Right atrium auricular region (tissue), 2 donors: ENCODE results near the gene GAL3ST2. TPM values are rescaled to one million over a fixed set of nuclear protein-coding genes. Genes with fewer than 3 reads are reported as not detected.
A peak's percentile ranks its signal among the peaks of the same experiment; 100 is the strongest.
"Not testable (repeated sequence)": the region's sequence is repeated elsewhere in the genome, so short reads cannot be mapped to it uniquely, and the experiment has no call there.

ENCODE experiments used
- DNase-seq: peaks from one replicate; pipeline ENCODE4 v3.0.0-alpha.2; 2019; ENCODE audit warnings: low spot score
- H3K27ac ChIP-seq, 2 donors: fragments of 200-600 bp; sonication (generic); 1 replicate in 1 of 2; 2 replicates in 1 of 2; pipeline ENCODE4 v1.5.1; 2016 to 2019
- H3K27me3 ChIP-seq, 2 donors: fragments of 200-600 bp; sonication (generic); one replicate each; pipeline versions ENCODE4 v1.5.1 to v1.6.0; 2017 to 2019
- H3K36me3 ChIP-seq: fragments of 200-600 bp; sonication (generic); one replicate; pipeline ENCODE4 v1.5.1; 2016
- H3K4me1 ChIP-seq, 2 donors: fragments of 200-600 bp; sonication (generic); one replicate each; pipeline versions ENCODE4 v1.5.1 to v1.6.0; 2017 to 2019
- H3K4me3 ChIP-seq, 2 donors: fragments of 200-600 bp; sonication (generic); 1 replicate in 1 of 2; 2 replicates in 1 of 2; pipeline ENCODE4 v1.5.1; 2017 to 2019; ENCODE audit warnings: mild to moderate bottlenecking in 1 of 2, moderate library complexity in 1 of 2
- H3K9me3 ChIP-seq, 2 donors: fragments of 200-600 bp; sonication (generic); one replicate each; pipeline ENCODE4 v1.5.1; 2019
- total RNA-seq, 2 donors: library from RNA; depleted of rRNA; stranded (reverse); fragments of >200 nt; gene quantifications; one replicate each; pipeline ENCODE4 v1.1.0, GENCODE V29; 2016
- TF ChIP-seq, protein P1 (sequence below), 2 donors: fragments of 200-600 bp; sonication (generic); IDR thresholded peaks; one replicate each; pipeline ENCODE4 v1.5.1; 2019; ENCODE audit warnings: antibody characterized with exemption in 2 of 2

The GAL3ST2 gene
- total RNA-seq, 2 donors from 2014 or later = 0.56 to 1.1 TPM

DNA sequence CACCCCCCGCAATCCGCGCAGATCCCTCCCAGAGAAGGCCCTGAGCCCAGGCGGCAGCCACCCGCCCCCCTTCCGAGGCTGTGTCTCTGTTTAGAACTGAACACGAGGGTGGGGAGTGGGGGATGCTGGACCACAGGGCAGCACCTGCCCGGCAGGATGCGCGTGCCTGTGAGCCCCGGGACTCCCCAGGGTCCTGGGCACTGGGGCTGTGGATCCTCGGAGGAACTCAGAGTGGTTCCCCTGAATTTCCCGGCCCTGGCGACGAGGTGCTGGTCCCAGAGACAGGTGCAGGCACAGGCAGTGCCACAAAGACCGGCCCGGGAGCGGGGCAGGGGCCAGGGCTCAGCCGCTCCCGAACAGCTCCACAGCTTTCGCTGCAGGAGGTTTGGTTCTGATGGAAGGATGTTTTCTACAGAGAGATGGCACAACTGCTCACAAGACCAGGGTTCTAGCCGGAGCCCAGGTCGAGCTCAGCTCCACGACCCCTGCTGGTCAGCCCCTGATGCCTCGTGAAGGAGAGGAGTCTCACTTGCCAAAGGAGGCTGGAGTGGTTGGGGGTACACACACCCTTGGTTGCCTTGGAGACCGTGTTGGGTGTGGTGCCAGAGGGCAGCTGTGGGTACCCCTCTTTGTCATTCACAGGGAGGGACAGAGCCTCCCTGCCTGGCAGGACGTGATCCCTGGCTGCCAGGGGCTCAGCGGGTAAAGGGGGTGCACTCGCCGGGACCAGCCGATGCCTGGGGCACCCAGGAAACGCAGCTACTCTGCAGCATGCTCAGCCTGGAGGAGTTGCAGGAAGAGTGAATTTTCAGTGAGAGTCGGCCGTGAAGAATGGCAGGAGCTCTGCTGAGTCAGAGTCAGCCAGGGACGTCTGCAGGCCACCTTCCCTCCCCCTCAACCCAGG lies 28.0 kb downstream of the GAL3ST2 start:
- H3K4me1 ChIP-seq = peaks cover 0 to 22% of the 10 kb centered on the region in 2 donors
- no peak for DNase-seq
- H3K36me3 ChIP-seq = no peaks in the 10 kb centered on the region
- TF ChIP-seq, protein P1, sequence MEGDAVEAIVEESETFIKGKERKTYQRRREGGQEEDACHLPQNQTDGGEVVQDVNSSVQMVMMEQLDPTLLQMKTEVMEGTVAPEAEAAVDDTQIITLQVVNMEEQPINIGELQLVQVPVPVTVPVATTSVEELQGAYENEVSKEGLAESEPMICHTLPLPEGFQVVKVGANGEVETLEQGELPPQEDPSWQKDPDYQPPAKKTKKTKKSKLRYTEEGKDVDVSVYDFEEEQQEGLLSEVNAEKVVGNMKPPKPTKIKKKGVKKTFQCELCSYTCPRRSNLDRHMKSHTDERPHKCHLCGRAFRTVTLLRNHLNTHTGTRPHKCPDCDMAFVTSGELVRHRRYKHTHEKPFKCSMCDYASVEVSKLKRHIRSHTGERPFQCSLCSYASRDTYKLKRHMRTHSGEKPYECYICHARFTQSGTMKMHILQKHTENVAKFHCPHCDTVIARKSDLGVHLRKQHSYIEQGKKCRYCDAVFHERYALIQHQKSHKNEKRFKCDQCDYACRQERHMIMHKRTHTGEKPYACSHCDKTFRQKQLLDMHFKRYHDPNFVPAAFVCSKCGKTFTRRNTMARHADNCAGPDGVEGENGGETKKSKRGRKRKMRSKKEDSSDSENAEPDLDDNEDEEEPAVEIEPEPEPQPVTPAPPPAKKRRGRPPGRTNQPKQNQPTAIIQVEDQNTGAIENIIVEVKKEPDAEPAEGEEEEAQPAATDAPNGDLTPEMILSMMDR (IDR thresholded peaks at IDR 0.05) = no peak
- H3K27me3 ChIP-seq = no peaks in the 10 kb centered on the region
- peak overlapping the region in 1 of 2 donors; percentile 5 for H3K27ac ChIP-seq
- H3K9me3 ChIP-seq = no peaks in the 10 kb centered on the region
- peak overlapping the region; percentile 27 to 56 for H3K4me3 ChIP-seq

DNA sequence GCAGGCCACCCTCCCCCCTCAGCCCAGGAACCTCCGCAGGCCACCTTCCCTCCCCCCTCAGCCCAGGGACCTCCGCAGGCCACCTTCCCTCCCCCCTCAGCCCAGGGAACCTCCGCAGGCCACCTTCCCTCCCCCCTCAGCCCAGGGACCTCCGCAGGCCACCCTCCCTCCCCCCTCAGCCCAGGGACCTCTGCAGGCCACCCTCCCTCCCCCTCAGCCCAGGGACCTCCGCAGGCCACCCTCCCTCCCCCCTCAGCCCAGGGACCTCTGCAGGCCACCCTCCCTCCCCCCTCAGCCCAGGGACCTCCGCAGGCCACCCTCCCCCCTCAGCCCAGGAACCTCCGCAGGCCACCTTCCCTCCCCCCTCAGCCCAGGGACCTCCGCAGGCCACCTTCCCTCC lies 29.6 kb downstream of the GAL3ST2 start:
- not testable (repeated sequence) for H3K4me3 ChIP-seq, H3K27ac ChIP-seq, H3K27me3 ChIP-seq, H3K36me3 ChIP-seq, H3K9me3 ChIP-seq, DNase-seq
- peaks cover 0 to 38% of the 10 kb centered on the region in 2 donors for H3K4me1 ChIP-seq

DNA sequence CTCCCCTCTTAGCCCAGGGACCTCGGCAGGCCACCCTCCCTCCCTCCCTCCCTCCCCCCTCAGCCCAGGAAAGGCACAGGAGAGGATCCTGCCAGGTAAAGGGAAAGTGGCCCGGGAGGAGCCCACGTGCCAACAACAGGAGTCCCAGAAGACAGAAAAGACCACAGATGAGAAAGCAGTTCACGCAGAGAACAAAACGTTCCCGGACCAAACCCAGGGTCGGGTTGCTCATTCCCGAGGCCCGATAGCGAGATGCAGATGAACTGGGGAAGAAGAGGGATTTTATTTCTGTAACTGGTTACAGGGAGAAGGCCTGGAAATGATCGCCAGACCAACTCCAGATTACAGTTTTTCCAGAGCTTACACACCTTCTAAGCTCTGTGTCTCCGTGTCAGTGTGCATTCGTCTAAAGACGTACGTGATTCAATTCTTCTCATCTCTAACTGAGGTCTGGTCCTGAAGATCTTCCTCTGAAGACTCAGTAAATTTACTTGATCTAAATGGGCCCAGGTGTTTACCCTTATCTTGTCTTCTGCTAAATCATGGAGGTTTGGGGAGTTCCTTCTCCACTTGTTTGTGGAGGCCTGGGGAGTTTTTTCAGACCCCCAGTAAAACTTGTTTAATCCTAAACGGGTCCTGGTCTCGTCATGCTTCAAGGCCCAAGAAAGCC lies 31.6 kb downstream of the GAL3ST2 start:
- Histone ChIP-seq H3K27me3 (no peaks in the 10 kb centered on the region), H3K36me3 (no peaks in the 10 kb centered on the region), H3K27ac (no peak overlapping the region), H3K4me1 (peaks cover 0 to 38% of the 10 kb centered on the region in 2 donors), H3K9me3 (no peaks in the 10 kb centered on the region), H3K4me3 (no peak overlapping the region)
- DNase-seq = no peak
- TF ChIP-seq, protein P1 (IDR thresholded peaks at IDR 0.05) = no peak

DNA sequence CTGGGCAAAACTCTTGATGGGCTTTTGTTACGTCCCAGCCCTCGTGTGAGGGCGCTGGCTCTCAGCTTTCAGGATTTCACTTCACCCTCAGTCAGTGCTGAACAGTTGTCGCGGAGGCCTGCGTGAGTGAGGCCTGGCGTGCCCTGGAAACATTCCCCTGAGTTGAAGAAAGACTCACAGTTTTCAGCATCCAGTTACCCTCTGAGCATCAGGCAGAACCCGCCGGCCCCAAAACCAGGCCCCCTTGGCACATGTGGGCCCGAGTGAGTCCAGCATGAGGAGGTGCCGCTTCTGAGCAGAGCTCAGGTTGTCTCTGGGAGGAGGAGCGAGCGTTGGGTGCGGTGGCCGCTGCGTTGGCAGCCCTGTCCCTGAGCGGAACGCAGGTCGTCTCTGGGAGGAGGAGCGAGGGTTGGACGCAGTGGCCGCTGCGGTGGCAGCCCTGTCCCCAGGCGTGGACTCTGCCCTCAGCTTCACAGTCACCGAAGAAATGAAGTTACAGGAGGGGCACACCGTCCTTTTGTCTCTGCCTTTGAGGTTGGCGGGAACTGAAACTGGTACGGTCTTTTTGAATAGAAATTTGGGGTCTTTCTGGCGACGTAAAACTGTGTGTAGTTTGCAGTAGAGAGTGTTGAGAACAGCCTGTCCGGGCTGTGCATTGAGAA lies 32.2 kb downstream of the GAL3ST2 start, which contains the start of gene NEU4:
Gene NEU4 (plus strand): TSS at position 473 of the 662 bp plus-strand sequence. CDS start 5,292 bp downstream, outside the sequence.
- TF ChIP-seq, protein P1 (IDR thresholded peaks at IDR 0.05) = no peak
- Histone ChIP-seq H3K36me3 (no peaks in the 10 kb centered on the region), H3K27ac (peak within 1 kb of the TSS; percentile 78 to 84), H3K4me1 (peaks cover 0 to 32% of the 10 kb centered on the region in 2 donors), H3K9me3 (no peaks in the 10 kb centered on the region), H3K4me3 (no peak within 1 kb of the TSS), H3K27me3 (no peaks in the 10 kb centered on the region)
- no peak for DNase-seq

DNA sequence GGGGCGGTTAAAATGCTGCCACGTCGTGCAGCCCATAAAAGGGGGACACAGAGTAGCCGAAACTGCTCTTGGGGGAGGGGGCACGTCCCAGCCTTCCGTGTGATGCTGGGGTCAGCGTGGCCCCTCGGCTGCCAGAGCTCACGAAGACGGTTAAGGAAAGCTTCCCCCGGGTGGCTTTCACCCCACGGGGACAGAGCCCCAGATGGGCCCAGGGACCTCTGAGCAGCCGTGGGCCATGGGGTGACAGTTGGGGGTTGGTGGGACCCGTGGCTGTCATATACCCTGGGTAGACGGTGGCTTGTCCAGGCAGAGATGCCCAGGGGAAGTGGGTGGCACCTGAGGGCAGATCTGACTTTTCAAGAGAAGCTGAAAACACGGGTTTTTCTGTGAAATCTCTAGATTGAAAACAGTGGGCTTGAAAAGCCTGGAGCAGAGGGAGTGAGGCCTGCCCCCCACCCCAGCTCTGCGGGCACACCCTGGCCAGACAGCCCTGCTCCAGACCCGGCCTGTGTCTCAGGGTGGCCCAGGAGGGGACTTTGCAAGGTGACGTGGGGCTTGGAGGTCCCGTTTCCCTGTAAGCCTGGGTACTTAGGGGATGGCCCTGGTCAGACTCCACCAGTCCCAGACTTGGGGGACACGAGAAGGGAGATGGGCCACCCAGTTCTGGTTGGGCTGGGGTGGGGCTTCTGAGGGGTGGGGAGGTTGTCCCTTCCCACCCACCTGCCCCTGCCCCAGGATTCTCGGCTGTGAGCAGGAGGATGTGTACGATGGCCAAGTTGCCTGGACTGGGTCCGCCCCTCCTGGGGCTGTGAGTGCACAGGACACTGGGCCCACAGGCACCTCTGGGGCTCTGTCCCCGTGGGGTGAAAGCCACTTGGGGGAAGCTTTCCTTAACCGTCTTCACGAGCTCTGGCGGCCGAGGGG lies 33.0 kb downstream of the GAL3ST2 start:
- Histone ChIP-seq H3K4me1 (peaks cover 0 to 24% of the 10 kb centered on the region in 2 donors), H3K27ac (peak overlapping the region; percentile 78 to 84), H3K9me3 (no peaks in the 10 kb centered on the region)

More for the DNA sequence above, 33.0 kb downstream of the GAL3ST2 start:
- DNase-seq = no peak
- TF ChIP-seq, protein P1 (IDR thresholded peaks at IDR 0.05) = no peak
- Histone ChIP-seq H3K27me3 (no peaks in the 10 kb centered on the region), H3K36me3 (no peaks in the 10 kb centered on the region), H3K4me3 (no peak overlapping the region)
